Calu3 (cell line): ENCODE results near the gene SMIM43. TPM values are rescaled to one million over a fixed set of nuclear protein-coding genes. Genes with fewer than 3 reads are reported as not detected.

Experiments used
- BruUV-seq: library from RNA; stranded (reverse); fragments of 400-500 nt; replicated peaks from 2 replicates; lab custom pipeline; 2021; lab: Mats Ljungman, UMichigan
- CTCF ChIA-PET: fragments of 300-600 bp; sonication (Branson Sonifier 250); formaldehyde crosslinking; loops from one replicate; lab custom pipeline; 2022; ENCODE audit warnings: antibody characterized with exemption; lab: Charles Lee
- DNase-seq: peaks from one replicate; pipeline ENCODE4 v3.0.0; 2022
- H3K27ac Mint-ChIP-seq: one replicate; pipeline ENCODE4 v1.8.0; 2022; ENCODE audit warnings: mixed read lengths; ENCODE audit not compliant: unreplicated experiment
- H3K27me3 Mint-ChIP-seq: one replicate; pipeline ENCODE4 v1.8.0; 2022; ENCODE audit warnings: mixed read lengths; ENCODE audit not compliant: unreplicated experiment
- H3K36me3 Mint-ChIP-seq: one replicate; pipeline ENCODE4 v1.8.0; 2022; ENCODE audit warnings: mild to moderate bottlenecking, moderate library complexity, mixed read lengths; ENCODE audit not compliant: insufficient read depth, unreplicated experiment
- H3K4me1 Mint-ChIP-seq: one replicate; pipeline ENCODE4 v1.8.0; 2022; ENCODE audit warnings: mild to moderate bottlenecking, low read depth, mixed read lengths; ENCODE audit not compliant: unreplicated experiment
- H3K4me3 Mint-ChIP-seq: one replicate; pipeline ENCODE4 v1.8.0; 2022; ENCODE audit warnings: mild to moderate bottlenecking, low read depth, moderate library complexity, mixed read lengths; ENCODE audit not compliant: unreplicated experiment
- H3K9me3 Mint-ChIP-seq: one replicate; pipeline ENCODE4 v1.8.0; 2022; ENCODE audit warnings: low read depth, mixed read lengths; ENCODE audit not compliant: unreplicated experiment
- intact Hi-C: fragments of 100-400 bp; cut with micrococcal nuclease; formaldehyde crosslinking; loops from one replicate; pipeline ENCODE4 v1.10.0; 2022; ENCODE audit not compliant: unreplicated experiment
- total RNA-seq: library from RNA; stranded (reverse); gene quantifications from 2 replicates; pipeline ENCODE4 v1.2.3, GENCODE V29; 2022
- TF ChIP-seq, protein P1 (sequence below): fragments of 200-600 bp; IDR thresholded peaks from one replicate; pipeline ENCODE4 v1.8.0; 2022; ENCODE audit warnings: antibody characterized with exemption; ENCODE audit not compliant: unreplicated experiment

The SMIM43 gene
- total RNA-seq, 1 experiment from 2014 or later = not detected

DNA sequence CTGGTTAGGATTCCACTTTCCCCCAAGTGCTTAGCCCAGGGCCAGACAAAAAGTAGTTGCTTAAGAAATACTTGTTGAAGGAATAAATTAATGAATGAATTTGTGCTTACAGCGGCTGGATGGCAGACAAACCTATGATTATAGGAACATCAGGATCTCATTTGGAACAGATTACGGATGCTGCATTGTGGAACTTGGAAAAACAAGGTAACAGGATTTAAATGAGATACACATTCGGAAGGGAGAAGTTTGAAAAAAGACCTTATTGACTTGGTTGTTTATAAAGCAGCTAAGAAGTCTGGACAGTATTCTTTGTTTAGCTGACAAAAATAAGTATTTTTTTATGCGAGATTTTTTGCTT is 36.7 kb upstream of the SMIM43 start:
- Mint-ChIP-seq H3K4me1 (peaks cover 8% of the 10 kb centered on the region), H3K27ac (peak overlapping the region; percentile 90), H3K4me3 (peak overlapping the region; percentile 82), H3K27me3 (no peaks in the 10 kb centered on the region), H3K9me3 (no peaks in the 10 kb centered on the region), H3K36me3 (peaks cover 16% of the 10 kb centered on the region)
- TF ChIP-seq, protein P1, sequence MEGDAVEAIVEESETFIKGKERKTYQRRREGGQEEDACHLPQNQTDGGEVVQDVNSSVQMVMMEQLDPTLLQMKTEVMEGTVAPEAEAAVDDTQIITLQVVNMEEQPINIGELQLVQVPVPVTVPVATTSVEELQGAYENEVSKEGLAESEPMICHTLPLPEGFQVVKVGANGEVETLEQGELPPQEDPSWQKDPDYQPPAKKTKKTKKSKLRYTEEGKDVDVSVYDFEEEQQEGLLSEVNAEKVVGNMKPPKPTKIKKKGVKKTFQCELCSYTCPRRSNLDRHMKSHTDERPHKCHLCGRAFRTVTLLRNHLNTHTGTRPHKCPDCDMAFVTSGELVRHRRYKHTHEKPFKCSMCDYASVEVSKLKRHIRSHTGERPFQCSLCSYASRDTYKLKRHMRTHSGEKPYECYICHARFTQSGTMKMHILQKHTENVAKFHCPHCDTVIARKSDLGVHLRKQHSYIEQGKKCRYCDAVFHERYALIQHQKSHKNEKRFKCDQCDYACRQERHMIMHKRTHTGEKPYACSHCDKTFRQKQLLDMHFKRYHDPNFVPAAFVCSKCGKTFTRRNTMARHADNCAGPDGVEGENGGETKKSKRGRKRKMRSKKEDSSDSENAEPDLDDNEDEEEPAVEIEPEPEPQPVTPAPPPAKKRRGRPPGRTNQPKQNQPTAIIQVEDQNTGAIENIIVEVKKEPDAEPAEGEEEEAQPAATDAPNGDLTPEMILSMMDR = no peak
- CTCF ChIA-PET = no interaction called here
- no peak for DNase-seq
- intact Hi-C loops = no loop called here
- TSS peak; percentile 78 for BruUV-seq

GRCh38 chr4:121800961-121801714 is 36.2 kb upstream of the SMIM43 start, which contains the start of gene EXOSC9:
EXOSC9 (plus strand) TSS chr4:121801323; CDS start chr4:121801425, 102 bp downstream.
- DNase-seq = peak; percentile 92
- TF ChIP-seq, protein P1 = no peak
- Mint-ChIP-seq H3K9me3 (no peaks in the 10 kb centered on the region), H3K27me3 (no peaks in the 10 kb centered on the region), H3K4me1 (peaks cover 12% of the 10 kb centered on the region), H3K4me3 (peak within 1 kb of the TSS; percentile 82), H3K27ac (peak within 1 kb of the TSS; percentile 90), H3K36me3 (peaks cover 16% of the 10 kb centered on the region)
- no TSS peak for BruUV-seq
- CTCF ChIA-PET = no interaction called here
- intact Hi-C loops = no loop called here

DNA sequence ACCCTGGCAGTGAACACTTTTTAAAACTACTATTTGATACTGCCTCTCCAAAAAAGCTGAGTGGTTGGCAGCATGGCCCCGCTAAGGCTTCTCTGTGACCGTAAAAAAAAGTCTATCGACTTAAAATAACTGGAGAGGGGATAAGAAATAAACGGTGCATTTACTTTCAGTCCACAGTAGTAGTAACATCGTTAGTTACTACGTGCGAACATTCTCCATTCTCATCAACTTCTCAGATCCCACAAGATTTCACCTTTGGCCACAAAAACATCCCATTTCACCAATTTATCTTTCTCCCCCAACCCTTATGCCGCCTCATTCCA is 35.6 kb upstream of the SMIM43 start:
- H3K36me3 Mint-ChIP-seq = peaks cover 16% of the 10 kb centered on the region
- TF ChIP-seq, protein P1 = no peak
- CTCF ChIA-PET = no interaction called here
- no peaks in the 10 kb centered on the region for H3K9me3 Mint-ChIP-seq
- peak overlapping the region; percentile 82 for H3K4me3 Mint-ChIP-seq
- DNase-seq = no peak
- peaks cover 17% of the 10 kb centered on the region for H3K4me1 Mint-ChIP-seq
- peak overlapping the region; percentile 90 for H3K27ac Mint-ChIP-seq
- no peaks in the 10 kb centered on the region for H3K27me3 Mint-ChIP-seq
- intact Hi-C loops = no loop called here
- TSS peak; percentile 98 for BruUV-seq

DNA sequence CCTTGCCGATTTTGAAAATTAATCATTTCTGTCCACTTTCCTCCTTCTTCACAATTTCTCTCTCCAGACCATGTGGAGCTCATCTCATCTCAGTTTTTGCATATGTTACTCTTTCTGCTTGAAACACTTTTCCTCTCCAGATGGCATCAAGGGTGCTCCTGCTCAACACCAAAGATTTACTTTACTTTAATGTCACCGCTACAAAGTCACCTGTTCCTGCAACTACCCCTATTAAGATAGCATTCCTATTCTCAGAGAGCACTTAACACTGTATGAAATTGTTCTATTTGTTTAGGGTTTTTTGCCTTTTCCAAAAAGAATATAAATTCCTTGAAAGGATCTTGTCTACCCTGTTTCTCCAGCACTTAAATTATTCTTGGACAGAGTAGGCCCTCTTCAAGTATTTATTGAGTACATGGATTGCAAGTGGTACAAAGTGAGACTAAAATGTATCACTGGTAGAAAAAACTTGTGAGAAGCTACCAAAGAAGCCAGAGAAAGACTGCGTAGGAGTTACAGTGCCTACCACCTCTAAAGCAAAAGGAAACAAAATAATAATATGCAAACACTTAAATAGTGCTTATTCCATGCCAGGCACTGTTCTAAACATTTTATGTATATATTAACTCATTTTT is 35.0 kb upstream of the SMIM43 start:
- no peak for DNase-seq
- no TSS peak for BruUV-seq
- H3K27me3 Mint-ChIP-seq = no peaks in the 10 kb centered on the region
- no peaks in the 10 kb centered on the region for H3K9me3 Mint-ChIP-seq
- intact Hi-C loops = no loop called here
- TF ChIP-seq, protein P1 = no peak
- H3K36me3 Mint-ChIP-seq = peaks cover 16% of the 10 kb centered on the region
- H3K27ac Mint-ChIP-seq = no peak overlapping the region
- no peak overlapping the region for H3K4me3 Mint-ChIP-seq
- CTCF ChIA-PET = no interaction called here
- peaks cover 23% of the 10 kb centered on the region for H3K4me1 Mint-ChIP-seq
